HUES6 (cell line): ENCODE results near the gene RASL10A.

ENCODE experiments used
- H3K27ac ChIP-seq: 2 replicates; pipeline ENCODE4 v1.7.0; 2013; ENCODE audit warnings: low read depth, mild to moderate bottlenecking, low read length, inconsistent platforms
- H3K27me3 ChIP-seq: 2 replicates; pipeline ENCODE4 v1.6.1; 2013; ENCODE audit warnings: low read length; ENCODE audit not compliant: control insufficient read depth, insufficient read depth
- H3K36me3 ChIP-seq: 2 replicates; pipeline ENCODE4 v1.6.1; 2013; ENCODE audit warnings: low read length; ENCODE audit not compliant: control insufficient read depth, insufficient read depth
- H3K4me1 ChIP-seq: 2 replicates; pipeline ENCODE4 v1.6.1; 2013; ENCODE audit warnings: low read length; ENCODE audit not compliant: control insufficient read depth, insufficient read depth
- H3K4me3 ChIP-seq: 2 replicates; pipeline ENCODE4 v1.5.1; 2013; ENCODE audit warnings: low read depth, low read length
- H3K9ac ChIP-seq: one replicate; pipeline ENCODE4 v1.6.1; 2013; ENCODE audit warnings: mild to moderate bottlenecking, low read length
- H3K9me3 ChIP-seq: 2 replicates; pipeline ENCODE4 v1.6.1; 2013; ENCODE audit warnings: low read depth, low read length; ENCODE audit not compliant: control insufficient read depth, insufficient read depth

The RASL10A gene

DNA sequence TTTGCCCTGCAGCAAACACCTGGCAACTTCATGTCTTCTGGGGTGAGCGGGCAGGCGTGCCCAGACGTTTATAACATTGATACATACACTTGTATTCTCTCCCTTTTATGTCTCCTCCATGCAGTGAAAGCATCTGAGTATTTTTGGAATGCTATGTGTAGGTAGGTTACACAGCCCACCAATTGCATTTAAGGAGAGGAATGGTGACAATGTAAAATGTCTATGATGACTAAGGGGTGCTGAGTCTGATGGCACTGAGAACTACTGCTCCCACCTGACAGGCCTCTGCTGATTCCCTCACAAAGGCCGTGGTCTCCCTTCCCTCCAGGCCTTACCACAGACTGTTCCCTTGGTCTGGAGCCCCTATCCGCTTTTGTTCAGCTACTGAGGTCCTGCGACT is 22.9 kb upstream of the RASL10A start:
- H3K36me3 ChIP-seq = peaks cover 87% of the 10 kb centered on the region
- H3K27me3 ChIP-seq = no peaks in the 10 kb centered on the region
- no peak overlapping the region for H3K4me3 ChIP-seq
- no peaks in the 10 kb centered on the region for H3K4me1 ChIP-seq
- H3K27ac ChIP-seq = no peak overlapping the region
- H3K9ac ChIP-seq = no peak overlapping the region
- no peaks in the 10 kb centered on the region for H3K9me3 ChIP-seq

DNA sequence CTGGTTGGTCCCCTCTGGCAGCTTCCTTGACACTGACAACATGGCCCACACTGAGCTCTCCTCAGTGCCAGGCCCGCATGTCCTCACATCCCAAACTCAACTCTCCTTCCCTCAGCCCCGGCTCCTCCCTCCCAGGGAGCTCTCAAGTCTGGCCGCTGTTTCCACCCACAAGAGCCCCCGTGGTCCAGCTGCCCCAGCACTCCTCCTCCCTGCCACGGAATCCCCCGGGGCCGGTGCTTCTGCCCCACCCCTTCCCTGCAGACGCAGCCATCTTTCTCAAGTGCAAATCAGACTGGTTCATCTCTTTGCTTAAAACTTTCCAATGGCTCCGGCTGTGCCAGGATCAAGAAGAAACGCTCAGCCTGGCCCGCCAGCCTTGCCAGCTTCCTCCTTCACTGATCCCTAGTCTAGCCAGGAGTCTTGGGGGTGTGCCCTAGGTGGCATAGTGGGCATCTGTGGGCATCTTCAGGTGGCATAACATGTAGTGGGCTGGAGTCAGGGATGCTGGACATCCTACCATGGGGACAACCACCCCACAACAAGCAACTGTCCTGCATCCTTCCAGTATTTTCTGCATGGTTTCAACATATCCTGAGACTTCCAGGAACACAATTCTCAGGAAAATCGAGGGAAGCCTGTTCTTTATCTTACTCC is 22.3 kb upstream of the RASL10A start:
- peaks cover 86% of the 10 kb centered on the region for H3K36me3 ChIP-seq
- no peak overlapping the region for H3K27ac ChIP-seq
- H3K9me3 ChIP-seq = no peaks in the 10 kb centered on the region
- no peaks in the 10 kb centered on the region for H3K4me1 ChIP-seq
- no peak overlapping the region for H3K9ac ChIP-seq
- no peak overlapping the region for H3K4me3 ChIP-seq
- H3K27me3 ChIP-seq = no peaks in the 10 kb centered on the region

DNA sequence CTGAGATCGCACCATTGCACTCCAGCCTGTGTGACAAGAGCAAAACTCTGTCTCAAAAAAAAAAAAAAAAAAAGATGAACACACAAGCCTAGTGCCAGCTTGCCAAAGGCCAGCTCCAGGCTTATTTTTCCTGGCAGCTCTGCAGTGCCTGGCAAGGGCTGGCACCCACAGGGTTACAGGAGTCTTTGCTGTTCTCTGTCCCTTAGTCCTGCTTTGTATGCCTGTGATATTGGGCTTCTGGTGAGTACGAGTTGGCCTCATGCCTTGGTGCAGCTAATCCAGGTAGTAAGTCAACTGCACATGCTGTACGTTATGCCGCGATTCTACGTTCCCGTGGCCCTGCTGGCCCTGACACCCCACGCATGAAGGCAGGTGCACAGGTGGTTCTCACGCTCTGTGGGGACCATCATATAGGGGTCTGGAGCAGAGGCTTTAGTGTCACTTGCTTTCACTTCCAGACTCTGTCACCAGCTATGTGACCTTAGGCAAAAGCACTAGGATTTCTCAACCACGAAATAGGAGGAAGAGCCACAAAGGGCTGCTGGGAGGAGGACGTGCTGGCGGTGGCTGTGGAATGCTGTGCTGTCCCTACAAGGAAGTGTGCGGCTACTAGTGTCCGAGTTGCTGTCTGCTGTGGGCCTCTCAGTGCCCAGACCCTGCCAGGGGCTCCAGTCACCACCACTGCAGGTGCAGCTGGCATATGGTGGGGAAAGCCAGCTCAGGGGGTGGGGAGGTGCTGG is 21.4 kb upstream of the RASL10A start:
- no peaks in the 10 kb centered on the region for H3K27me3 ChIP-seq
- no peaks in the 10 kb centered on the region for H3K4me1 ChIP-seq
- no peak overlapping the region for H3K9ac ChIP-seq
- peaks cover 83% of the 10 kb centered on the region for H3K36me3 ChIP-seq
- no peak overlapping the region for H3K27ac ChIP-seq
- H3K4me3 ChIP-seq = no peak overlapping the region
- H3K9me3 ChIP-seq = no peaks in the 10 kb centered on the region

DNA sequence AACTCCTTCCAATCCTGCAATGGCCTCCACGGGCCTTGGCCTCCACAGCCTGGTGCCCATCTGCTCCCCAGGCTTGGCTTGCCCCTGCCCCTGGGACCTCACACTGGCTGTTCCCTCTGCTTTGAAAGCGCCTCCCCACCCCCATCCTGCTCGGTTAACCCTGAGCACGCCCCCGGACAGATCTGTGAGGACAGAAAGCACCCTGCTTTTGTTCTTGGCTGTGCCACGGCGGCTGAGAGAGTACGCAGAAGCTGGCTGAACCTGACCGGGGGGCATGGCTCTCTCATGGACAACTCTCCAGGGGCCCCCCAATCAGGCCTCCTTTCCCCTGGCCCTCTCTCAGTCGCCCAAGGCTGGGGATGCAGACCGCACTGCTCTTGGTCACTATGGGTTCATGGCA is 20.2 kb upstream of the RASL10A start:
- peaks cover 81% of the 10 kb centered on the region for H3K36me3 ChIP-seq
- no peaks in the 10 kb centered on the region for H3K27me3 ChIP-seq
- no peaks in the 10 kb centered on the region for H3K9me3 ChIP-seq
- H3K4me3 ChIP-seq = no peak overlapping the region
- H3K9ac ChIP-seq = no peak overlapping the region
- peaks cover 8% of the 10 kb centered on the region for H3K4me1 ChIP-seq
- H3K27ac ChIP-seq = no peak overlapping the region

DNA sequence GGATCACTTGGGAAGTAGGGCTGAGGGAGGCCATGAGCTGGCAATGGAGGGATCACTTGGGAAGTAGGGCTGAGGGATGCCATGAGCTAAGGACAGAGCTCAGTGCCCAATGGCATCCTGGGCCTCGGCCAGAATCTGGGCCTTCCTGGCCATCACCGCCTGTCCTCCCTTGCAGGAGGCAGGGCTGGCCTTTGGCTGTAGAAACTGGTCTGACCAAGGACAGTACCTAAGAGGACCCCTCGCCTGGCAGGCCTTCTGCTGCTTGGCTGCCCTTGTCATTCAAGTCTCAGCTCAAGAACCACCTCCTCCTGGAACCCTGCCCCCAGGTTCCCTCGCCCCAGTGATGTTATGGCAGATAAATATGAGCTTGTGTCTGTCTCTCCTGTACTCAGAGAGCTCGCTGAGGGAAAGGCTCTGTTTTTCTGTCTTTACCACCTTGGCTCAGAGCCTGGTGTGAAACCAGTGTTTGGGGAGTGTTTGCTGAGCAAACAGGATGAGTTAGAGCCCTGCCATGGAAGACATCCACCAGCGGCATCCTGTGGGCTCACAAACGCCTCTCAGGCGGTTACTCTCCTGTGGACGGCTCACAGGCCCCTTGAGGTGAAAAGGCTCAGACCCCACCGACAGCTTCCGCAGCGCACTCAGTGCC is 19.3 kb upstream of the RASL10A start:
- H3K27ac ChIP-seq = no peak overlapping the region
- H3K4me3 ChIP-seq = no peak overlapping the region
- H3K4me1 ChIP-seq = peaks cover 10% of the 10 kb centered on the region
- H3K36me3 ChIP-seq = peaks cover 81% of the 10 kb centered on the region
- H3K27me3 ChIP-seq = no peaks in the 10 kb centered on the region
- H3K9ac ChIP-seq = no peak overlapping the region
- H3K9me3 ChIP-seq = no peaks in the 10 kb centered on the region

DNA sequence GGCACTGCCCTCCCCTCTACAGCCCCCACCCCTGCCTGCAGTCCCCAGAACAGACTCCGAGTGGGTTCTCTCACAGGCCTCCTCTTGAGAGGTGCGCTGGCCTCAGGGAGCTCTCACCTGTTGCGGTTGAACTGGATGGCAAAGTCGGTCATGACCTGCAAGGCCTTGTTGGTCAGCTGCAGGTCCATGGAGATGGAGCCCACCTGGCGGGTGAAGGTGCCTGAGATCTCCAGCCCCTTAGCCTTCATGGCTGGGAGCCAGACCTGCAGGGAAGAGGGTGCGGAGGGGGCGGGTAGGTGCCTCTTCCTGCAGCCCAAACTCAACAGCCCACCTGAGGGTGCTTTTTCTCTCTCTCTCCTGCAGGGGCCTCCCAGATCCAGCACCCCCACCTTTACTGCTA is 18.7 kb upstream of the RASL10A start:
- no peak overlapping the region for H3K27ac ChIP-seq
- H3K27me3 ChIP-seq = no peaks in the 10 kb centered on the region
- H3K9ac ChIP-seq = no peak overlapping the region
- peaks cover 80% of the 10 kb centered on the region for H3K36me3 ChIP-seq
- H3K4me3 ChIP-seq = no peak overlapping the region
- no peaks in the 10 kb centered on the region for H3K9me3 ChIP-seq
- peaks cover 10% of the 10 kb centered on the region for H3K4me1 ChIP-seq

DNA sequence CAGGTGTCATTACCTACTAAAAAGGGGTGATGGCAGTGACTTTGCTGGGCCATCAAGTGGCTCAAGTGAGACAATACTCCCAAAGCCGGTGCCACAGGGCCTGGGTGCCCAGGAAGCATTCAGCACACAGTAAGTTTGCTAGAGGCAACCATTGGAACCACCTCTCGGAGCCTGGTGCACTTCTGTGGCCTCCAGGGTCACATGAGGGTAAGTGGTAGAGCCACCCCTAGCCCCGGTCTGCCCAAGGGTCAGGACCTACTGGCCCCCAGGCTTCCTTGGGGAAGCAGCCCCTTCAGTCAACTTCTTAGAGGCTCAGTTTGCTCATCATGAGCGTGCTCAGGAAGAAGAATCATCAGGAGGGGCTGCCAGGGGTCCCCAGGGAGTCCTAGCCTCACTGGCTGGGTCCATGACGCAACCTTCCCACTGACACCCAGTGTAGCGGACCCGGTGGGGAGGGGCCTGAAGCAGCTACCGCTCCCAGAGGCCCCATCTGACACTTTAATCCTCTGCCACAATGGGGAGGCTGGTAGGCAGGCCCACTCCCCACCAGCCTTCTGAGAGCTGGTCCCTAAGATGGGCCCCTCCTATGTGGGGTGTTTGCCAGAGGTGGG is 17.5 kb upstream of the RASL10A start:
- no peaks in the 10 kb centered on the region for H3K27me3 ChIP-seq
- peaks cover 10% of the 10 kb centered on the region for H3K4me1 ChIP-seq
- H3K9me3 ChIP-seq = no peaks in the 10 kb centered on the region
- H3K4me3 ChIP-seq = no peak overlapping the region
- H3K9ac ChIP-seq = no peak overlapping the region
- H3K27ac ChIP-seq = no peak overlapping the region
- H3K36me3 ChIP-seq = peaks cover 77% of the 10 kb centered on the region

DNA sequence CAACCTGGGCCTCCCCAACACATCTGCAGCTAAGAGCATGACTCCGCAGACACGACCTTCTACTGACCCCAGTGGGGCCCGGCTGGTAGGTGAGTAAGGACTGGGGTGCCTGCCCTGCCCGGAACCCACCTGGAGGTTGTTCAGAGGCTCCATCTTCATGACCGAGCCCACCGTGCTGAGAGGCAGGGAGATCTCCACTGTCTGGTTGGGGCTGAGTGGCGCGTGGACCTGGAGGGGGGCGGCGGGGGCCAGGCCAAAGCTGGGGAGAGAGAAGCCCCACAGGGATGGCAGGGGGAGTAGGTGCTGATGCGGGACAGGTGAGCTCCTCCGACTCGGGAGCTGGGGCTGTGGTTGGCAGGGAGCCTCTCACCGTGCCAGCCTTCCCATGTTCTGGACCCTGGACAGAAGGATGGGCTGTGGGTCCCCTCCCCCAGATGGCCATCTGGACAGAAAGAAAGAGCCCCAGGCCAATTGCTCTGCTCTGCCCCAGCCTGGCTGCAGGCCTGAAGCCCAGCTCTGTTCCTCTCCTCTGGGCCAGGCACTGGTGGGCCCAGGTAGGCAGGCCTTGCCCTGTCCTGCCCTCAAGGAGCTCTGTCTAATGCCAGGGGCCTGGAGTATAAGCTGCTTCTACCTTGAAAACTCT is 16.3 kb upstream of the RASL10A start:
- H3K27ac ChIP-seq = no peak overlapping the region
- H3K4me3 ChIP-seq = no peak overlapping the region
- no peaks in the 10 kb centered on the region for H3K9me3 ChIP-seq
- H3K9ac ChIP-seq = no peak overlapping the region
- H3K4me1 ChIP-seq = peaks cover 10% of the 10 kb centered on the region
- no peaks in the 10 kb centered on the region for H3K27me3 ChIP-seq
- peaks cover 77% of the 10 kb centered on the region for H3K36me3 ChIP-seq

DNA sequence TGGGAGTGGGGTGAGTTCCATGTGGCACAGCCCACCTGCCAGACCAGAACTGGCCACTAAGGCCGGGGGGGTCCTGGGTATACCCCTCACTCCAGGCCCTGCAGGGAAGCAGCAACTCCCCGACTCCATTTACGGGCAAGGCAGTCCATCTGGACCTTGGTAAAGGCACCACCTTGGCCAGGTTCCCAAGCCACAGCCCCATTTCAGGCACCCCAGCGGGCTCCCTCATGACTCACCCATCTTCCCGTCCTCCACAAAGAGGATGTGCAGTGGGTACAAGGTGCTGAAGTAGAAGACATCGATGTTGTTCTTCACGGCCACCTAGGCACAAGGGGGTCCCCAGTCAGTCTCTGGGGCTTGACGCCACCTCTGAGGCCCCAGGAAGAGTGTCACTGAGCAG is 15.7 kb upstream of the RASL10A start:
- no peak overlapping the region for H3K9ac ChIP-seq
- H3K4me3 ChIP-seq = no peak overlapping the region
- peak overlapping the region; percentile 58 for H3K27ac ChIP-seq
- H3K27me3 ChIP-seq = no peaks in the 10 kb centered on the region
- H3K36me3 ChIP-seq = peaks cover 79% of the 10 kb centered on the region
- H3K9me3 ChIP-seq = no peaks in the 10 kb centered on the region
- H3K4me1 ChIP-seq = peaks cover 10% of the 10 kb centered on the region

DNA sequence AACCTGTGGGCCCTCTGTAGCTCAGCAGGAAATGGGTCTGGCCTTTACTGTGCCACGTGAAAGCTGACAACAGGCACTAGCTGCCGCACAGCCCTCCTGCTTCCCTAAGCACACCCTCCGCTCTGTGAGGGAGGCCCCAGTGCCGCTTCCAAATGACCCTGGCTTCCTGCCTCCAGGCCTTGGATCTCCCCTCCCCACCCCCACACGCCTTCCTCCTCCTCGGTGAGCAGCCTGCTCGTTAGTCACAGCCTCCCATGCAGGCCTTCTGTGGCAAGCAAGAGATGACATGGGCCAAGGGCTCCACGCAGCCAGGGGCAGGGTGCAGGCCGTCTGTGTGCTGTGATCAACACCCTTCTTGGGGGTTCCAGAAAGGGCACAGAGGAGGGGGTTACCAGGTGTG is 15.3 kb upstream of the RASL10A start:
- H3K4me1 ChIP-seq = peaks cover 10% of the 10 kb centered on the region
- no peaks in the 10 kb centered on the region for H3K27me3 ChIP-seq
- H3K9ac ChIP-seq = no peak overlapping the region
- H3K4me3 ChIP-seq = no peak overlapping the region
- H3K36me3 ChIP-seq = peaks cover 77% of the 10 kb centered on the region
- H3K27ac ChIP-seq = peak overlapping the region; percentile 58
- no peaks in the 10 kb centered on the region for H3K9me3 ChIP-seq
